Measurements from ENCODE around the gene ZNF169.
"Not testable (repeated sequence)": the region's sequence is repeated elsewhere in the genome, so short reads cannot be mapped to it uniquely, and the experiment has no call there.

GRCh38 chr9:94277029-94277428 is 17.9 kb downstream of the ZNF169 start:
- TF ChIP-seq POLR2A, CTCF, EP300 (IDR thresholded peaks at IDR 0.05): not testable (repeated sequence)

Data from tibial nerve (tissue), 4 donors.